Trophoblast cell (in vitro differentiated cells and primary cell): ENCODE results near the gene GRSF1. TPM values are rescaled to one million over a fixed set of nuclear protein-coding genes. Genes with fewer than 3 reads are reported as not detected.

Experiments used
- DNase-seq, 2 donors: peaks; one replicate each; pipeline ENCODE4 v3.0.0-alpha.2; 2016
- H2AFZ ChIP-seq: 2 replicates; pipeline ENCODE4 v1.6.1; 2013; ENCODE audit warnings: low read length, moderate library complexity, mild to moderate bottlenecking; ENCODE audit not compliant: insufficient read depth, poor library complexity
- H2AK5ac ChIP-seq: 2 replicates; pipeline ENCODE4 v1.6.1; 2013; ENCODE audit warnings: mild to moderate bottlenecking, low read length
- H2BK120ac ChIP-seq: 2 replicates; pipeline ENCODE4 v1.6.1; 2013; ENCODE audit warnings: low read length, mild to moderate bottlenecking, moderate library complexity; ENCODE audit not compliant: insufficient read depth, poor library complexity
- H2BK12ac ChIP-seq: 2 replicates; pipeline ENCODE4 v1.6.1; 2013; ENCODE audit warnings: mild to moderate bottlenecking, low read length, moderate library complexity
- H2BK5ac ChIP-seq: 2 replicates; pipeline ENCODE4 v1.6.1; 2013; ENCODE audit warnings: low read length, low read depth, moderate library complexity, mild to moderate bottlenecking; ENCODE audit not compliant: poor library complexity
- H3K14ac ChIP-seq: 2 replicates; pipeline ENCODE4 v1.6.1; 2013; ENCODE audit warnings: mild to moderate bottlenecking, low read length
- H3K18ac ChIP-seq: 2 replicates; pipeline ENCODE4 v1.6.1; 2013; ENCODE audit warnings: mild to moderate bottlenecking, low read length
- H3K23ac ChIP-seq: 2 replicates; pipeline ENCODE4 v1.6.1; 2013; ENCODE audit warnings: low read length
- H3K27ac ChIP-seq: 2 replicates; pipeline ENCODE4 v1.5.1; 2013; ENCODE audit warnings: low read depth, mild to moderate bottlenecking, inconsistent platforms, low read length, moderate library complexity
- H3K27me3 ChIP-seq: 2 replicates; pipeline ENCODE4 v1.6.1; 2013; ENCODE audit warnings: inconsistent platforms, mild to moderate bottlenecking, low read length, moderate library complexity; ENCODE audit not compliant: insufficient read depth
- H3K36me3 ChIP-seq, 2 experiments: 1 replicate in 1 of 2; 2 replicates in 1 of 2; pipeline ENCODE4 v1.6.1; 2013; ENCODE audit warnings: low read length in 2 of 2, mild to moderate bottlenecking in 2 of 2, moderate library complexity in 1 of 2; ENCODE audit not compliant: insufficient read depth in 2 of 2, control insufficient read depth in 1 of 2
- H3K4ac ChIP-seq: 2 replicates; pipeline ENCODE4 v1.6.1; 2013; ENCODE audit warnings: low read depth, mild to moderate bottlenecking, low read length, moderate library complexity
- H3K4me1 ChIP-seq, 2 experiments: 1 replicate in 1 of 2; 2 replicates in 1 of 2; pipeline ENCODE4 v1.6.1; 2013; ENCODE audit warnings: low read length in 2 of 2, mild to moderate bottlenecking in 2 of 2, moderate library complexity in 1 of 2; ENCODE audit not compliant: insufficient read depth in 2 of 2, control insufficient read depth in 1 of 2
- H3K4me2 ChIP-seq: 2 replicates; pipeline ENCODE4 v1.6.1; 2013; ENCODE audit warnings: inconsistent platforms, mild to moderate bottlenecking, low read length, moderate library complexity
- H3K4me3 ChIP-seq: 2 replicates; pipeline ENCODE4 v1.5.1; 2013; ENCODE audit warnings: mild to moderate bottlenecking, low read depth, low read length, inconsistent platforms
- H3K79me1 ChIP-seq: one replicate; pipeline ENCODE4 v1.6.1; 2013; ENCODE audit warnings: low read length
- H3K79me2 ChIP-seq: 2 replicates; pipeline ENCODE4 v1.6.1; 2013; ENCODE audit warnings: low read length, mild to moderate bottlenecking; ENCODE audit not compliant: control insufficient read depth, insufficient read depth, poor library complexity
- H3K9ac ChIP-seq: 2 replicates; pipeline ENCODE4 v1.6.1; 2013; ENCODE audit warnings: mild to moderate bottlenecking, low read length
- H3K9me3 ChIP-seq: 2 replicates; pipeline ENCODE4 v1.6.1; 2013; ENCODE audit warnings: low read depth, mild to moderate bottlenecking, control low read depth, inconsistent platforms, low read length; ENCODE audit not compliant: insufficient read depth
- H4K12ac ChIP-seq: 2 replicates; pipeline ENCODE4 v1.6.1; 2013; ENCODE audit warnings: low read depth, mild to moderate bottlenecking, low read length, moderate library complexity
- H4K8ac ChIP-seq: 2 replicates; pipeline ENCODE4 v1.6.1; 2013; ENCODE audit warnings: low read depth, mild to moderate bottlenecking, low read length, moderate library complexity
- H4K91ac ChIP-seq: one replicate; pipeline ENCODE4 v1.6.1; 2013; ENCODE audit warnings: low read depth, mild to moderate bottlenecking, low read length, moderate library complexity
- WGBS: extraction: QIAGEN DNeasy Blood & Tissue Kit; methylation state at CpG from one replicate; pipeline ENCODE4 v1.1.7; 2013; ENCODE audit warnings: missing lambda C conversion rate; ENCODE audit not compliant: insufficient read length, insufficient coverage; ENCODE audit errors: extremely low coverage; 5-methylcytosine and 5-hydroxymethylcytosine counted together
- polyA plus RNA-seq: library from polyadenylated mRNA; stranded (reverse); fragments of 200-250 nt; gene quantifications from 2 replicates; pipeline ENCODE4 v1.2.3, GENCODE V29; 2013

GRSF1 gene, protein sequence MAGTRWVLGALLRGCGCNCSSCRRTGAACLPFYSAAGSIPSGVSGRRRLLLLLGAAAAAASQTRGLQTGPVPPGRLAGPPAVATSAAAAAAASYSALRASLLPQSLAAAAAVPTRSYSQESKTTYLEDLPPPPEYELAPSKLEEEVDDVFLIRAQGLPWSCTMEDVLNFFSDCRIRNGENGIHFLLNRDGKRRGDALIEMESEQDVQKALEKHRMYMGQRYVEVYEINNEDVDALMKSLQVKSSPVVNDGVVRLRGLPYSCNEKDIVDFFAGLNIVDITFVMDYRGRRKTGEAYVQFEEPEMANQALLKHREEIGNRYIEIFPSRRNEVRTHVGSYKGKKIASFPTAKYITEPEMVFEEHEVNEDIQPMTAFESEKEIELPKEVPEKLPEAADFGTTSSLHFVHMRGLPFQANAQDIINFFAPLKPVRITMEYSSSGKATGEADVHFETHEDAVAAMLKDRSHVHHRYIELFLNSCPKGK
- polyA plus RNA-seq, result 44.5 and 46.4 TPM in 2 replicates

DNA sequence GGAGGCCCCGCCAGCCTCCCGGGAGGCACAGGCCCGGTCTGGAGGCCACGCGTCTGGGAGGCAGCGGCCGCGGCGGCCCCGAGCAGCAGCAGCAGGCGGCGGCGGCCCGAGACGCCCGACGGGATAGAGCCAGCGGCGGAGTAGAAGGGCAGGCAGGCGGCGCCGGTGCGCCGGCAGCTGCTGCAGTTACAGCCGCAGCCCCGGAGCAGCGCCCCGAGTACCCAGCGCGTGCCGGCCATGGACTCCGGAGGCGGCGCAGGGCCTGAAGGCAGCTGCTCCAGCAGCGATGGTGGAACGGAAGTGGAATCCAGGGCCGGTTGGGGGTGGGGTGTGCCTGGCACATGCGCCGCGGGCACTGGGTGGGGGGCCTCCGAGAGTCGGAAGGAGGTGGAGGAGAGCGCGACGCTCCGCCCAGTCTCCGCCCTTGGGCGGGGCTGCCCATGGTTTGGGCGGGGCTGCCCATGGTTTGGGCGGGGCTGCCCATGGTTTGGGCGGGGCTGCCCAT, at the start of gene GRSF1:
TSS of gene GRSF1 (minus strand) at position 302 of the 505 bp plus-strand sequence. CDS start at position 239, 63 bp downstream.
- Histone ChIP-seq H3K4ac (peak within 1 kb of the TSS; percentile 80), H3K36me3 (peaks cover 9% of the 10 kb centered on the region in 2 experiments), H2AK5ac (peak within 1 kb of the TSS; percentile 49), H3K79me1 (peaks cover 10% of the 10 kb centered on the region), H3K18ac (peak within 1 kb of the TSS; percentile 13), H2BK120ac (peak within 1 kb of the TSS; percentile 70), H3K14ac (peak within 1 kb of the TSS; percentile 92), H2AFZ (peak within 1 kb of the TSS; percentile 38), H3K23ac (no peak within 1 kb of the TSS), H3K27me3 (no peaks in the 10 kb centered on the region), H3K9ac (peak within 1 kb of the TSS; percentile 98), H3K9me3 (no peaks in the 10 kb centered on the region), H3K27ac (peak within 1 kb of the TSS; percentile 52), H3K4me2 (peak within 1 kb of the TSS; percentile 79), H4K8ac (peak within 1 kb of the TSS; percentile 81), H3K4me1 (peaks cover 2 to 3% of the 10 kb centered on the region in 2 experiments), H3K79me2 (peaks cover 24% of the 10 kb centered on the region), H4K12ac (peak within 1 kb of the TSS; percentile 95), H4K91ac (peak within 1 kb of the TSS; percentile 93), H3K4me3 (peak within 1 kb of the TSS; percentile 95), H2BK12ac (no peak within 1 kb of the TSS), H2BK5ac (peak within 1 kb of the TSS; percentile 81)
- DNase-seq, result peak; percentile 84 to 91
- no CpG with 5 or more reads among the region's 51 CpGs for WGBS

DNA sequence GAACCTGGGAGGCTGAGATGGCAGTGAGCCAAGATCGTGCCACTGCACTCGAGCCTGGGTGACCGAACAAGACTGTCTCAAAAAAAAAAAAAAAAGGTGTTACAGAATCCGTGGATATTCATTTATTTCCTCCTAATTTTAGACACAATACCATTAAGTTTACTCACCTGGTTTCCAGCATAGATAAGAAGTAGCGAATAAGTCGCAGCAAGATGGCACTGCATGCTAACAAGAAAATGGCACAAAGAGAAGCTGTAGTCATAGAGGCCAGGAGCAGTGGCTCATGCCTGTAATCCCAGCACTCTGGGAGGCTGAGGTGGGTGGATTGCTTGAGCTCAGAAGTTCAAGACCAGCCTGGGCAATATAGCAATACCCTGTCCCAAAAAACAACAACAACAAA, 45.5 kb upstream of the GRSF1 start:
- no peak overlapping the region for H4K12ac ChIP-seq
- H3K23ac ChIP-seq, result no peak overlapping the region
- H3K4me2 ChIP-seq, result no peak overlapping the region
- no peak overlapping the region for H3K14ac ChIP-seq
- H3K18ac ChIP-seq, result no peak overlapping the region
- no peak overlapping the region for H2AFZ ChIP-seq
- no peak overlapping the region for H2AK5ac ChIP-seq
- WGBS, result no CpG with 5 or more reads among the region's 6 CpGs
- no peaks in the 10 kb centered on the region for H3K79me1 ChIP-seq
- H3K4me1 ChIP-seq, result no peaks in the 10 kb centered on the region
- no peak overlapping the region for H3K4ac ChIP-seq
- no peaks in the 10 kb centered on the region for H3K79me2 ChIP-seq
- H3K4me3 ChIP-seq, result no peak overlapping the region
- no peak overlapping the region for H2BK120ac ChIP-seq
- no peak overlapping the region for H4K8ac ChIP-seq
- no peak overlapping the region for H2BK5ac ChIP-seq
- no peaks in the 10 kb centered on the region for H3K27me3 ChIP-seq
- H3K27ac ChIP-seq, result no peak overlapping the region
- no peak for DNase-seq
- H2BK12ac ChIP-seq, result no peak overlapping the region
- H3K9me3 ChIP-seq, result no peaks in the 10 kb centered on the region
- H4K91ac ChIP-seq, result no peak overlapping the region
- no peak overlapping the region for H3K9ac ChIP-seq
- no peaks in the 10 kb centered on the region for H3K36me3 ChIP-seq

DNA sequence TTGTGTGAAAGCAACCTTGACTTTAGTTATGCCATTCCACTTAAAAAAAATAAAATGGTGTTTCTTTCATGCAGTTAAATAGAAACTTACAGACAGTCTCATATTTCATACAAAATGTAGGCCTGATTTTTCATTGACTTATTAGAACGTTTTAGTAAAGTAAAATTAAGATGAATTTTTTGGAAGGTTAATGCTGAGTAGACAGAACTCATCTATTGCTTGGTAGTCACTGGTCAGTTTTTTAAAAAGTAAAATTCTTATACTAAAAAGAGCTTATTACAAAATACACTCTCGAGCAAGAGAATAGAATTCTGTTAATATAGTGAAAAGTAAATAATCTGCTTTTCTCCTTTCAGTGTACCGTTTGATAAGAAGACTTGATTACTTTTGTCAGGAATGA, 41.0 kb upstream of the GRSF1 start:
- Histone ChIP-seq H3K18ac (no peak overlapping the region), H3K4ac (no peak overlapping the region), H3K36me3 (no peaks in the 10 kb centered on the region), H2AFZ (no peak overlapping the region), H3K4me2 (no peak overlapping the region), H2AK5ac (no peak overlapping the region), H2BK12ac (no peak overlapping the region), H3K27ac (no peak overlapping the region), H3K79me2 (no peaks in the 10 kb centered on the region), H3K27me3 (no peaks in the 10 kb centered on the region), H4K91ac (no peak overlapping the region), H4K8ac (no peak overlapping the region), H3K4me3 (no peak overlapping the region), H2BK5ac (no peak overlapping the region), H3K23ac (no peak overlapping the region), H3K4me1 (no peaks in the 10 kb centered on the region), H3K79me1 (no peaks in the 10 kb centered on the region), H4K12ac (no peak overlapping the region), H2BK120ac (no peak overlapping the region), H3K9me3 (no peaks in the 10 kb centered on the region), H3K14ac (no peak overlapping the region), H3K9ac (no peak overlapping the region)
- DNase-seq, result no peak
- WGBS, result 100% methylated on average over 1 of the region's 3 CpGs

DNA sequence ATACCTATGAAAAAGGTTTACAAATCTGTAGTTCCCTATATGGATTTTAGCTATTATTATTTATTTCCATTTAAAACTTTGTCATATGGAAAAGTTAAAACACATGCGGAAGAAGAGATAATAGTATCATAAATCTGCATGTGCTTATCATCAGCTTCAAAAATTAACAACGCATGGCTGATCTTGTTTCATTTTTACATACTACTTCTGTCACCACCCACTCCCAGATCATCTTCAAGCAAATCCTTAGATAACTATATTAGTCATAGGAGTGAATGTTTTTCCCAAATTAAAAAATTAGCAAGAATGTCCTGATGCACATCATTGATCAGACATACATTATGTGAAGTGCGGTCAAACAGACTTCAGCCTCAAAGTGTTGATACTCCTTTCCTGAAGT, 37.9 kb upstream of the GRSF1 start:
- H3K18ac ChIP-seq, result no peak overlapping the region
- no peaks in the 10 kb centered on the region for H3K79me2 ChIP-seq
- no peak overlapping the region for H2BK120ac ChIP-seq
- no peak overlapping the region for H4K91ac ChIP-seq
- no peak overlapping the region for H3K23ac ChIP-seq
- H3K9ac ChIP-seq, result no peak overlapping the region
- no peak overlapping the region for H3K4me3 ChIP-seq
- H4K12ac ChIP-seq, result no peak overlapping the region
- no peak overlapping the region for H3K27ac ChIP-seq
- WGBS, result no CpG with 5 or more reads among the region's 3 CpGs
- H4K8ac ChIP-seq, result no peak overlapping the region
- no peaks in the 10 kb centered on the region for H3K9me3 ChIP-seq
- DNase-seq, result no peak
- H2AFZ ChIP-seq, result no peak overlapping the region
- no peak overlapping the region for H2AK5ac ChIP-seq
- no peak overlapping the region for H2BK5ac ChIP-seq
- H3K4ac ChIP-seq, result no peak overlapping the region
- H3K4me2 ChIP-seq, result no peak overlapping the region
- no peaks in the 10 kb centered on the region for H3K27me3 ChIP-seq
- no peaks in the 10 kb centered on the region for H3K36me3 ChIP-seq
- H3K14ac ChIP-seq, result no peak overlapping the region
- no peaks in the 10 kb centered on the region for H3K4me1 ChIP-seq
- H2BK12ac ChIP-seq, result no peak overlapping the region
- H3K79me1 ChIP-seq, result no peaks in the 10 kb centered on the region
